NCI-H446 treated with DMSO at 0.1 percent for 48 hours (cell line): Measurements from ENCODE around the gene RSRC1.
"Not testable (repeated sequence)": the region's sequence is repeated elsewhere in the genome, so short reads cannot be mapped to it uniquely, and the experiment has no call there.

ENCODE experiments used
- DNase-seq: peaks from one replicate; lab custom pipeline; 2025; lab: John Stamatoyannopoulos, UW

The RSRC1 gene, protein sequence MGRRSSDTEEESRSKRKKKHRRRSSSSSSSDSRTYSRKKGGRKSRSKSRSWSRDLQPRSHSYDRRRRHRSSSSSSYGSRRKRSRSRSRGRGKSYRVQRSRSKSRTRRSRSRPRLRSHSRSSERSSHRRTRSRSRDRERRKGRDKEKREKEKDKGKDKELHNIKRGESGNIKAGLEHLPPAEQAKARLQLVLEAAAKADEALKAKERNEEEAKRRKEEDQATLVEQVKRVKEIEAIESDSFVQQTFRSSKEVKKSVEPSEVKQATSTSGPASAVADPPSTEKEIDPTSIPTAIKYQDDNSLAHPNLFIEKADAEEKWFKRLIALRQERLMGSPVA

DNA sequence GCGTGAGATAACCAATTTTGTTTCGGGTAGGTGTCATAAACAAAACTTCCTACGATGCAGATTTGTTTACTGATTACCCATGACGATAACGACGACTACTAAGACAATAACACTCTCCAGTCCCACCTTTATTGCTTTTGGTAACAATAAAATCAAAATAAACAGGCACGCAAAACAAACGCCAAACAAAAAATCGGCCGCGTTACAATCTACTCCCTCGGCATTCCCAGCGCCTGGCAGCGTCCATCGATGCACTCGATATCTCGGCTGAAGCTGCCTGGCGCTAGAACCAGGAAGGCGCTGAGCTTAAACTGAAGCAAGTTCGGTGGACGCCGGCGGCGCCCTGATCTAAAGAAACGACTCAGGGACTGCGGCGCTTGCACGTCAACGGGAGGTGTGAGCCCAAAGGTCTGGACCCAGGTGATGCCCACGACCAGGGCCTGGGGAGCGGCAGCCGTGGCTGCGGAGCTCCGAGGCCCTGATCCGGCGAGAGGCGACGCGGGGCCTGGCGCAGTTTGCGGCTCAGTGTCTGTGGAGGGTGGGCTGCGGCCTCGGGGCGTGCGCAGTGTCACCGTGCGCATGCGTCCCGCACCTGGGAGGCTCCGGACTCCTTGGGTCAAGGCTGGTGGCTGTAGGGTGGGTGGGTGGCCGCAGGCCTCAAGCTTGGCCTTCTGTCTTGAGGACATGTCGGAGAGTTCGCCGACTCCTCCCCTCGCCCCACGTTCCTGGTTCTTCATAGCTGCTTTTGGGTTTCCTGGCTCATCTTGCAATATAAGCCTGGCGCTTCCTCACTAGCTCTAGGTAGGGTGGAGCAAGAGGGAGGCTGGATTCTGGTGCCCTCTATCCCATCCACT, at the start of gene RSRC1:
Gene RSRC1 (plus strand): TSS at position 286 of the 854 bp plus-strand sequence. CDS start 12,016 bp downstream, outside the sequence.
- peak; percentile 89 for DNase-seq

DNA sequence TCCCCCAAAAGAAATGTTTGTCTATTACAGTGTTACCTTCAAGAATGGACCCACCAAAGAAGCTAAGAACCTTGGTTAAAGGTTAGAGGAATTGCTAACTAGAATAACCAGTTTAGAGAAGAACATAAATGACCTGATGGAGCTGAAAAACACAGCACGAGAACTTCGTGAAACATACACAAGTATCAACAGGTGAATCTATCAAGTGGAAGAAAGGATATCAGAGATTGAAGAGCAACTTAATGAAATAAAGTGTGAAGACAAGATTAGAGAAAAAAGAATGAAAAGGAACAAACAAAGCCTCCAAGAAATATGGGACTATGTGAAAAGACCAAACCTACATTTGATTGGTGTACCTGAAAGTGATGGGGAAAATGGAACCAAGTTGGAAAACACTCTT, 44.3 kb upstream of the RSRC1 start:
- not testable (repeated sequence) for DNase-seq

GRCh38 chr3:158072790-158073189, 37.1 kb upstream of the RSRC1 start:
- no peak for DNase-seq

DNA sequence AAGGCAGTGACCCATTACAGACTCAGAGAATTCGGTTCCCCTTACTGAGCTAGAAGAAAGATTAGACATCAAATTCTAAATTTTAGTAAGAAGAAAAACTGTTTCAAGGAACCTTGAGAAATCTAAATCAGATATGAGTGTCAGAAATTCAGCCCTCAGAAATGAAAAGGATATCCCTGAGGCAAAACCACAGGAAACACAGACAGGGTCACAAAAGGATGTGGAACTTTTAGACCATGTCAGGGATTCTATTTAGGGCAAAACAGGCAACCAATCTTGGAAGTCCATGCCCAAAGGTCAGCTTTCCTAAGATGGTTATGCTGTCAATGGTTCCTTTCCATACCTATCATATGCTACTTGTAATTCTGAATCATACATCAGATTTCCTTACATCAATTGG, 35.3 kb upstream of the RSRC1 start:
- no peak for DNase-seq

DNA sequence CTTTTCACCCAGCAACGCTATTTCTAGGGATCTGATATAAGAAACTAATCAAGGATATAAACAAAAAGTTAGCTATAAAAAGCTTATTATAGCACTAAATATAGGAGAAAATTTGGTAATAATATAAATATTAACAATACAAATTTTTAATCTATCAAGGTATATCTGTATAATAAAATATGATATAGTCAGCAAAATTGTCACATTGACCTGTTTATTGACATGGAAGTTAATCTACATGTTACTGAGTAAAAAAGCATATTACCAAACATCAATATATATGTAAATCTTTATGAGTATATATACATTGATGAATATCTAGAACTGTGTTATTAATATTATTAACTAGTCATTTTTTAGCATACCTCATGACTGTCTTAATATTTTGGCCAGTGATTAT, 30.3 kb upstream of the RSRC1 start:
- no peak for DNase-seq

DNA sequence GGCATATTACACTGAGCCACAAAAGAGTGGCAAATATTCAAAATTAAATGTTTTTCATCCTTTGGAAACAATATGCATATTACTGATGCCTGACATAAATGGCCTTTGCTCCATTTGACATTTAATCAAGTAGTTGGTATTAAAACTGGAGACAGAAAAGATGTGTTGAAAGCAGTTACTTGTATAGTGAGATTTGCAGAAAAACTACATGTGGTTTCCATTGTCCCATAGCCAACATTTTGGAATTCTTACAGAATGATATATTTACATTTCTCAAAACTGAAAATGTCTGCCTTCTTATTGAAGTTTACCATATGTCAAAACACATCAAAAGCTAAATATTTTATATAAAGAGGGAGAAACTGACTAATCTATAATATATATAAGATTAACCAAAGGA, 25.2 kb upstream of the RSRC1 start:
- no peak for DNase-seq

DNA sequence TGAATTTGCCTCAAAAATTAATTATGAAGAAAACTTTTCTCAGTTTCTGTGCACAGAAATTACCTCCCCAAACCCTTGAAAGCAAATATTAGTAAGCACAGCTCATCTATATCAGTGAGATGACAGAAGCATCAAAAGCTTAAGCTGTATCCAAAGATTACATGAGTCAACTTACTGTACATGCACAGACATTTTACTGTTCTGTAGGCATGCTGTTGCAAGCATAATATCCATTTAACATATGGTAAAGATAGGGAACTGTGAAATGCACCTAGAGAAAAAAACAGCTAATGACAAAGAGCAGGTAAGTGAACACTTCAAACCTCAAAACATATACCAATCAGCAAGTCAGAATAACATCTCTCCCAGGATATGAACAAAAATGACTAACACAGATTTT, 24.5 kb upstream of the RSRC1 start:
- DNase-seq, result no peak

GRCh38 chr3:158085931-158086330, 24.0 kb upstream of the RSRC1 start:
- DNase-seq, result peak; percentile 15

- DNase-seq, result no peak
Observed at GRCh38 chr3:158086361-158086760, 23.5 kb upstream of the RSRC1 start.

- DNase-seq, result no peak
Observed at GRCh38 chr3:158086776-158087175, 23.1 kb upstream of the RSRC1 start.

- peak; percentile 13 for DNase-seq
Observed at GRCh38 chr3:158091531-158091930, 18.4 kb upstream of the RSRC1 start.

DNA sequence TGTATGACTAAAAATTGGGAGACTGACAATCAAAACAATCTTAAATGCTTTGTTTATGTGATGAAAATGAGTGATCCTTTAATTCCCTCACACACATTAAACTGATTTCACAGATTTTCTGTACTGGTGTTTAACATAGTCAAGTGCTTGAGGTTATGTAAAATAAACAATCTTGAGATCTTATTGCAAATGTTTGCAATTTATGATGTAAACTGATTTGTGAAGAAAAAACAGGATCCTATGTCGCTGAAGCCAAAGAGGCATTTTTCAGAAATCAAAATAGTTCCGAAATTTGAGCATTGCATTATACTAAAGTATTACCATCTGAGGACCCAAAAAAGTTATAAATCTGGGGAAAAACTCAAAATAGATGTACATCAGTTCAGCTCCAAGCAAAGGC, 16.4 kb upstream of the RSRC1 start:
- no peak for DNase-seq

- no peak for DNase-seq
Observed at GRCh38 chr3:158094235-158095110, 15.4 kb upstream of the RSRC1 start.

DNA sequence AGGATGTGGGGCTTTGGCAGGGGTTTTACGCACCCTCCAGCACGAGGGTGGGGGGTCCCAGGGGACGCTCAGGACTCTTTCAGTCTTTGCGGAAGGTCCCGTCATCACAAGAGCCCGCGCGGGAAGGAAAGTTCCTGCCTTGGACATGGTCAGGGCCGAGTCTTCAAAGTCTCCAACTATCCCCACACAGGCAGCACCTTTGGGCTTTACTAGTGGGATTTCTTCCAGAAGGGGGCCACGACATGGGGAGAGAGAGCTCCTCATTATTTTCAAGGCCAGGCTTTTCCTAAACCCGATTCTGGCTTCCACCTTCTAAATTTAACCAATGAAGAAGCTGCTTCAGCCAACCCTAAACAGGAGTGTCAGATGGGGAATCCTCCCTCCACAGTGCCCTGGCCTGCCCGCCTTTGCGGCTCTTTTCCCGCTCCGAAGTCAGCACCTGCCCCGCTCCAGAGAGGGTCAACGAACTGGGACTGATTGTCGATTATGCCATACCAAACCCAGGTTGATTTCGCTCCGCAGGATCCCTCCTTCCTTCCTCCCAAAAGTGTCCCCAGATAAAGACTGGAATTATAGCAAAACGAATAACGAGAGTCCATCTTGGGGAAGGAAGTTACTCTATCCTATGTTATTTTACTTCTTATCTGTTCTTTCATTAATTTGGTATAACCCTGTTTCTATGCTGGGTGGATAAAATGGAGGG, 14.6 kb upstream of the RSRC1 start:
- no peak for DNase-seq

- no peak for DNase-seq
Observed at GRCh38 chr3:158095814-158096704, 13.8 kb upstream of the RSRC1 start.

DNA sequence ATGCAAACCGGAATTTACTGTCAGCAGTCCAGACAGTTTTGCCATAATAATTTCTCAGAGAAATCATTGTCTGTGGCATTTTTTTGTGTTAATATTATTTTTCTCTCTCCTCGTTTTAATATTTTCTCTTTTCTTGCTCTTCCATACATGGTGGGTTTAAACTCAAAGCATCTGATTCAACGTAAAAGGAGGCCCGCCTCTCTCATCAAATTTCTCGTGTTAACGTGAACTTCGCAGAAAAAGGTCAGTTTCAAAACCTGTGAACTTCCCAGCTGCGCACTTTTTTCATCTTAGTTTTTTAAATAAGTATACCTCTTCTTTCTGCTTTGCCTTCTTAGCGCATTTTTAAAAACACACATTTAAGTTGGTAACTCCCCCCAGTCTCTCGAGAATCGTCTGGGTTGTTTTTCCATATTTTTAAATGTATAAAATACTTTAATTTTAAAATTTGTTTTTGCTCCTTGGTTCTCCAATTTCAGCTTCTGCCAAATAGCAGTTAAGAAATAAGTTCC, 12.8 kb upstream of the RSRC1 start:
- DNase-seq, result no peak

DNA sequence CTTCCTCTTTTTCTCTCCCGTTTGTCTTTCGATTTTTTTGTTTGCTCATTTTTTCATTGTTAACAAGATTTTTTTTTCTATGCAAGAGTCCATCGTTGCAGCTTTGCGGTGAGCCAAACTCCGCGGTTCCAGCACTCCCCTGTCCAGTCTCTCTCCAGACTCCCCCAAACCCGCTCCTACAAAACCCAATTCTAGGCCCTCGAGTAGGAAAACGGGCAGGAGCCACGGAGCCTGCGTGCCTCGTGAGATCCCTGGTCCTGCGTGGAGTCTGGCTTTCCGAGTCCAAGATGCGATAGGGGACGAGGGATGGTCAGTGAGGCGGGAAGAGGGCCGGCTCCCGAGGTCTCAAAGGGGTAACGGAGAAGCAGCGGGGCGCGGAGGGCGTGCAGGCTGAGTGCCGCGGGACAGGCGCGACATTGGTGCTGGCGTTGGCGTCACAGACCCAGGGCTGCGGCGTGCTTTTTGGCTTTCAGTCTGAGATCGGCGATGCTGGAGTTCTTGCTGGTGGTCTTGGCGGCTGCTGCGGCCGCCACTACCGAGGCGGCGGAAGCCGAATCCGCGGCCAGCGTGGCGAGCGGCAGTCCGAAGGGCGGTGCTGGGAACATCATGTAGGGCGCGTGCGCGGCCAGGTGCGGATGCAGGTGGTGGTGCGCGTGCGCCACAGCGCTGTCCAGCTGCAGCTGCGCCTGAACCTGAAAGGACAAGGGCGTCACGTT, 12.1 kb upstream of the RSRC1 start:
- DNase-seq, result no peak

- DNase-seq, result no peak
Observed at GRCh38 chr3:158098309-158098639, 11.6 kb upstream of the RSRC1 start.

GRCh38 chr3:158098834-158099424, 11.0 kb upstream of the RSRC1 start:
- DNase-seq, result no peak
